Activated CD4-positive, alpha-beta T cell treated with anti-CD3 and anti-CD28 coated beads, Interleukin-2, amount 50 U/mL, for 24 hours (primary cell): ENCODE data around the gene BCKDHA.
"Not testable (repeated sequence)": the region's sequence is repeated elsewhere in the genome, so short reads cannot be mapped to it uniquely, and the experiment has no call there.

Source experiments
- DNase-seq, 2 donors: peaks; one replicate each; pipeline ENCODE4 v3.0.0-alpha.2; 2020; ENCODE audit warnings: low read depth in 1 of 2, low spot score in 1 of 2

BCKDHA gene

DNA sequence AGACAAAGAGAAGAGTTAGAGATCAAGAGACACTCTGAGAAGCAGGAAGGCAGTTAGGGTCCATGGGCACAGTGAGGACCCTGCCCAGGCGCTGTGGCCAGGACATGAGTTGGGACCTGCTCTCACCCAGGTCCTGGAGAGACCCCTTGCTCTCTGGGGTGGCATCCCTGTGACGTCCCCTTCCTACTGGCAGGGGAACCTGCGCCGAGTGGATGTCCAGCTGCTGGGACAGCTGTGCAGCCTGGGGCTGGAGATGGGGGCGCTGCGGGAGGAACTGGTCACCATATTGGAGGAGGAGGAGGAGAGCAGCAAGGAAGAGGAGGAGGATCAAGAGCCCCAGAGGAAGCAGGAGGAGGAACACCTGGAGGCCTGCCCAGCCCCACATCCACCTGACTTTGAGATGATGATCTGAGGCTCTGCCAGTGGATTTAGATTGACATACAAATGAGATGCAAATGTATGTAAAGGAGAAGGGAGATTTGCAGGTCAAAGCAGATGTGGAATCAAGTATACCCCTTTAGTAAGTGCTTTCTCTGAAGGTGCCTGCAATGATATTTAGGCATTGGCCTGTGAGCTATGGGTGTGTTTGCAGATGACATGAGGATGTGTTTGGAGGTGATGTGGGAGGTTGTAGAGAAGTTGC, 46.3 kb downstream of the BCKDHA start:
- no peak for DNase-seq

DNA sequence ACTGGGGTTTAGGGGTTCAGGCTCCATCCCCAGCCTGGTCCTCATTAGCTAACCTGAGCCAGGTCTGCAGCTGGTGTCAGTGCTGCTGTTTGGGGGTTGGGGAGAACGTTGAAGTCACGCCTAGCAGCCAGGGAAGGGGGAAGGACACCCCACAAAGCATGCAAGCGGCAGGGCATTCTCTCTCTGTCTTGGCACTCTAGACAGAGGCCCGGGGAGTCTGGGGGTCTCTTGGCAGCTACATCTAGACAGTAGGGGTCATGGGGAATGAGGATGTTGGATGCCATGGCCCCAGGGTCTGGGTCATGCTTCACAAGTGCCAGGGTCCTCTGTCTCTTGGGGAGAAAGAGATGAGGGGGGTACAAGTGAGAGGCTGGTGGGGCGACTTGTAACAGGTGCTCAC, 48.0 kb downstream of the BCKDHA start:
- no peak for DNase-seq

DNA sequence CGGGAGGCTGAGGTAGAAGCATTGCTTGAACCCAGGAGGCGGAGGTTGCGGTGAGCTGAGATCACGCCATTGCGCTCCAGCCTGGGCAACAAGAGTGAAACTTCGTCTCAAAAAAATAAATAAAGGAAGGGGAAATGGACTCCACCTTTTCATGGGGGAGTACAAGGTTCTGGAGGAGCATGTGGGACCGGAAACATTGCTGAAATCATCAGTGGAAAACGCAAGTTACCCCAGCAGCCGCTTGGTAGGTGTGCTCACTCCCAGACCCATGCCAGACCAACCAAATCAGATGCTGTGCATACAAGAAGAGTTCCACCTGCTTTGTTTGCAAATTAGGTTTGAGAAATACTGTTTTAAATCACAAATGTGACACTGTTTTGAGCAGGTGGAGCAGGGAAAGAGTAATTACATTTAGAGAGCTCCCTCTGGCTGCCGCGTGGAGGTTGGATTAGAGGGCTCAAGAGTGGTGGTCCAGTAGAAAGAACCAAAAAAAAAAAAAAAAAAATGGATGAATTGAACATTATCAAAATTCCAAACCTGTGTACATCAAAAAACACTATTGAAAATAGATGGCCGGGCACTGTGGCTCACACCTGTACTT, 50.2 kb downstream of the BCKDHA start:
- no peak for DNase-seq

DNA sequence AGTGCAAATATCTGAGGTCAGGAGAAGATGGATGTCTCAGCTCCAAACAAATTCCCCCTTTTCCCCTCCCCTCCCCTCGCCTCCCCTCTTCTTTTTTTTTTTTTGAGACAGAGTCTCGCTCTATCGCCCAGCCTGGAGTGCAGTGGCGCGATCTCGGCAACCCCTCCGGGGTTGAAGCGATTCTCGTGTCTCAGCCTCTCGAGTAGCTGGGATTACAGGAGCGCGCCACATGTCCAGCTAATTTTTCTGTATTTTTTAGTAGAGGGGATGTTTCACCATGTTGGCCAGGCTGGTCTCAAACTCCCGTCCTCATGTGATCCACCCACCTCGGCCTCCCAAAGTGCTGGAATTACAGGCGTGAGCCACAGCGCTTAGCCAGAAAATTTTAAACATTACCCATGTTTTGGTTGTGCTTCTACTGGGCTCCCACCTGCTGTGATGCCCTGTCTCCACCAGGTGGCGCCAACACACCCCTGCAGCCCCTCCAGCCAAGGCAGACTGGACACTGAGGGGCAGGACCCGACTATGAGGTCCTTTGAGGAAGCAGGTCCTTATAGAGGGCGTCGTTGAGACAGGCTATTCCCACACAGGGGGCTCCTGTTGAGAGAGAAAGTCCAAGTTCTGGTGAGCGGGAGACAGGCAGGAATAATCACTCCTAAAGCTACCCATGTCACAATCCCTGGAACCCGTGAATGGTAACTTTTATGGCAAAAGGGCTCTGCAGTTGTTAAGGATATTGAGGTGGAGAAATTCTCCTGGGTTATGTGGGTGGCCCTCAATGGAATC, 51.7 kb downstream of the BCKDHA start:
- peak; percentile 48 to 62 for DNase-seq

DNA sequence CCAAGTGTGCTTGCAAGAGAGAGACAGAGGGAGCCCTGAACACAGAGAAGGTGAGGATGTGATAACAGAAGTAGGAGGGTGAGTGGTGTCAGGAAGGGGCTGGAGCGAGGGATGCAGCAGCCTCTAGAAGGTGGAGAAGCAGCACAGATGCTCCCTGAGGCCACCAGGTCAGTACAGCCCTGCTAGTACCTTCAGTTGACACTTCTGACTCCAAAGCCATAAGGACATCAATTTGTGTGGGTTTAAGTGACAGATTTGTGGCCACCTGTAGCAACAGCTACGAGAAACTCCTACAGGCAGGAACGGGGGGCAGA, 52.2 kb downstream of the BCKDHA start:
- DNase-seq, result no peak

DNA sequence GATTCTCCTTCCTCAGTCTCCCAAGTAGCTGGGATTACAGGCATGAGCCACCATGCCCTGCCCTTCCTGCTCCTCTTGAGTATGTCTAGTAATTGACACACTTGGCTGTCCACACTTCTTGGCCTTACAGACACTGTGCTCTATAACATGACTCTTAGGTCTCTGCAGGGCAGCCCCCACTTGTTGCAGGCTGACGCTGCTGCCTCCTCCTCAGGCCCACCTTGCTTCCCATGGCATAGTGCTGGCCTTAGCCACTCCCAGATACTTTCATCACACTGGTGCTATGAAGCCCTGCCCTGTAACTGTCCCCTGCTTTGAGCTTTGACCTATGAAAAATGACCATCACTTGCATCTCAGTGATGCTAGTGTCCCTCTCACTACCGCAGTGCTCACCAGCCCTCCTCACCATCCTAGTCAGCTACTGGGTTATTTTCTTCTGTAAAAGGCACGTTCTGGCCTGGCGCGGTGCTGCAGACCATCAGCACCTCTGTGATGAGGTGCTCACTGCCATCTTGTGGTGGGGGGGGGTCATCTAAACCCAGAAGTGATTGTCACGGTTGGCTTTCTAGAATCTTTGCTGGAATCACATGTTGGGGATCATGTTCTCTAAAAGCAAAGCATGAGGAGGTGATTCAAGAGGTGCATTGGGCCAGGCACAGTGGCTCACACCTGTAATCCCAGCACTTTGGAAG, 55.1 kb downstream of the BCKDHA start:
- DNase-seq, result no peak

DNA sequence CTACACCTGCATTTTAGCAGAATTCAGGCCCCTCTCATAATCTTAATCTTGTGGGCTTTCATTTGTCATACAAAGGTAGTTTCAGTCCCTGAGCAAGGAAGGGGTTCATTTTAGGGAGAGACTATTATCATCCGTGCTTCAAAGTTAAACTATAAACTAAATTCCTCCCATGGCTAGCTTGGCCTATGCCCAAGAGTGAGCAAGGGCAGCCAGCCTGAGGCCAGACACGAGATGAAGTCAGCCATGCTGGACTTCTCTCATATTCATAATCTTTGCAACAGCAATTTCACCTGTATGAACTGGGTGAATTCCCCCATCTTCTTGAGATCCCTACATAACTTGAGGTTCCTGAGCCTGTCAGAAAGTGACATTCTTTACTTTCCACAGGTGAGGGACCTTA, 58.3 kb downstream of the BCKDHA start:
- DNase-seq, result no peak

DNA sequence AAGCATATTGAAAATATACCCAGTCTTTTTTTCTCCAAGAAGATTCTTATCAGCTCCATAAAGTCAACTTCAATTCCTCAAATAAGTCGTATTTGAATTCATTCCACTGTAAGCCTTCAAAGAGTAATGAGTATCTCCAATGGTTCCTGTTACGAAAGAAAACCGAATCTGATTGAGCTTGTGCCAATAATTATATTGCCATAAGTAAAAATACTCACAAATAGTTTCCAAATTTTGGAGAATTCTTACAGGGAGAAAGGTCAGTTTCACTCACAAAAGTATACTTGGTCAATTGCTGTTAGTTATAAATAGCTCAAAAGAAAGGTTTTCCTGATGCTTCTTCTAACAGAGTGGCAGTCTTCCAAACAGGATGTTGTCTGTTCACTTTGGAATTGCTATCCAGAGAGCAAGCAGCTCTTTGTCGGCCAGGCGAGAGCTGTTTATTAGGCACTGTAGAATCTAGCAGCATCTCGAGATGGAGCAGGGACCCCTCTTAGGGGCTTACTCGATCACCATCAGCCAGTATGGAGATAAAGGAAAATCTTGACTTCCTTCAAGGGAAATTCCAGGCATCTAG, 58.8 kb downstream of the BCKDHA start:
- DNase-seq, result no peak

DNA sequence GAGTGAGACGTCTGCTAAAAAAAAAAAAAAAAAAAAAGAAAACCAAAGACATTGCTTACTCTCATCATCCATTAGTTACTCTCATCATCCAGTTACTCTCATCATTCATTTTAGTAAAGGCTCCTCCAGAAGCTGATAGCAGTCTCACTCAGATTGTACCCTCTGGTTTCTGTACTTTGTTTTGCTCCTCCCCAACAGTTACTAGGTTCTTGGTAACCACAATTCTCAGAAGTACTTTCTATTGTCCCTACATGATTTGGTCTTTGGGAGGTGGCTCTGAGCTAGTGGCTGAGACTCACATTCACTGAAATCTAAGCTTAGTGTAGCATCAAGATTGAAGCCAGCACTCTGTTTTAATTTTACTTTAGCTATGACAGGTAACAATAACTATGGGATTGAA, 59.6 kb downstream of the BCKDHA start:
- no peak for DNase-seq

DNA sequence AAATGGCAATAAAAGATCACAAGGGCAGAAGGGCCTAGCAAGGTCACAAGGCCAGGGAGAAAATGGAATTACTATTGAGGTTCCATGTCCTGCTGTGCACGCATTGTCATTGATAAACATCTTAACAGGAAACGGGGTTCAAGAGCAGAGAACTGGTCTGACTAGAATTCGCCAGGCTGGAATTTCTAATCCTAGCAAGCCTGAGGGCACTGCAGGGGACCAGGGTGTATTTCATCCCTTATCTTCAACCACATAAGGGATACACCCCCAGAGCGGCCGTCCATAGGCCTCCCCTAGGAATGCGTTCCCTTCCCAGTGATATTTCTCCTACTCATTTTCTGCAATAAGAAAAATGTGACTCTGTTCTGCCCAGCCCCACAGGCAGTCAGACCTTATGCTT, 64.9 kb downstream of the BCKDHA start:
- DNase-seq, result no peak

DNA sequence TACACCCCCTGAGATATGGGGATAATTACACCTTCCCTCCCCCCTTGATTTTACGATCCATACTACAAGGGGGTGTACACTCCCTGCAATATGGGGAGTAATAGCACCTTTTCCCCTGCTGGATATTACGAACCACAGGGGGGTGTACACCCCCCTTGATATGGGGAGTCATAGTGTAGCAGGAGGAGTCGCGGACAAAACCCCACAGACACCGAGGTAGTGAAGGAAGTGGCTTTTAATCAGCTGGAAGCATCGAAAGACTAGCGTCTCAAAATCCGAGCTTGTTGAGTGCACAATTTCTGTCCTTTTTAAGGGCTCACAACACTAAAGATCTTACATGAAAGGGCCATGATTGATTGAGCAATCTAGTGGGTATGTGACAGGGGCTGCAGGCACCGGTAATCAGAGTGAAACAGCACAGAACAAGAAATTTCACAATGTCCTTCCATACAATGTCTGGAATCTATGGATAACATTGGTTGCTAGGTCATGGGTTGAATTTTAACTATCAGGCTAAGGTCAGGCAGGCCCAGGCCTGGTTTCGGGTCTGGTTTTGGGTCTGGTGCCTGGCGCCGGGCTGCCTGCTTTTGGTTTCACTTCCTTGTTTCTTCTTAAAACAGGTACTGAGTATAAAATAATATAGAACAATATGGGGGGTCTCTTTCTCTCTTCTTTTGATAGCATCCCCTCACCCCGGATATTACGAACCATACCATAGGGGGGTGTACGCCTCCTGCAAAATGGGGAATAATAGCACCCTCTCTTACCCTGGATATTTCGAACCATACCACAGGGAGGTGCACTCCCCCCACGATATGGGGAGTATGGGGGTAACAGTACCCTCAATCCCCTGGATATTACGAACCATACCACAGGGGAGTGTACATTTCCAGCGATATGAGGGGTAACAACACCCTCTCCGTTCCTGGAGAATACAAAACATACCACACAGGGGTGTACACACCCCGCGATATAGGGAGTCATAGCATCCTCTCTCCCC, 65.9 kb downstream of the BCKDHA start:
- not testable (repeated sequence) for DNase-seq
